ENCODE results near the gene ZSCAN21. TPM values are rescaled to one million over a fixed set of nuclear protein-coding genes. Genes with fewer than 3 reads are reported as not detected.

ZSCAN21 gene
- total RNA-seq, 1 donor from 2014 or later: 6.1 TPM

Other genes with a start within 250 kb of the ZSCAN21 start
- not detected in 2 replicates for gene CYP3A43, start 221.8 kb upstream of the ZSCAN21 start, total RNA-seq
- 0.23 and 0.46 TPM in 2 replicates for gene OR2AE1, start 172.7 kb upstream of the ZSCAN21 start, total RNA-seq
- 21.8 and 23.2 TPM in 2 replicates for gene TRIM4, start 130.2 kb upstream of the ZSCAN21 start, total RNA-seq
- 0.21 TPM in 1 of 2 replicates, not detected in the other for gene GJC3, start 120.2 kb upstream of the ZSCAN21 start, total RNA-seq
- not detected in 2 replicates for gene AZGP1, start 73.7 kb upstream of the ZSCAN21 start, total RNA-seq
- gene ZKSCAN1, start 34.2 kb upstream of the ZSCAN21 start, total RNA-seq: 59.0 and 63.5 TPM in 2 replicates
- 23.6 and 25.5 TPM in 2 replicates for gene ZNF3, start 31.9 kb downstream of the ZSCAN21 start, total RNA-seq
- gene COPS6, start 39.2 kb downstream of the ZSCAN21 start, total RNA-seq: 116 and 119 TPM in 2 replicates
- 383 and 389 TPM in 2 replicates for gene MCM7, start 51.6 kb downstream of the ZSCAN21 start, total RNA-seq
- gene AP4M1, start 51.9 kb downstream of the ZSCAN21 start, total RNA-seq: 12.2 and 16.4 TPM in 2 replicates
- gene TAF6, start 69.6 kb downstream of the ZSCAN21 start, total RNA-seq: 68.1 and 76.9 TPM in 2 replicates
- gene CNPY4, start 69.9 kb downstream of the ZSCAN21 start, total RNA-seq: 17.0 and 19.1 TPM in 2 replicates
- 2.8 and 2.9 TPM in 2 replicates for gene MBLAC1, start 77.2 kb downstream of the ZSCAN21 start, total RNA-seq
- gene LAMTOR4, start 99.1 kb downstream of the ZSCAN21 start, total RNA-seq: 125 and 130 TPM in 2 replicates
- gene TRAPPC14, start 108.9 kb downstream of the ZSCAN21 start, total RNA-seq: 31.2 and 33.2 TPM in 2 replicates
- 2.4 and 2.8 TPM in 2 replicates for gene GAL3ST4, start 118.8 kb downstream of the ZSCAN21 start, total RNA-seq
- 7.0 and 7.8 TPM in 2 replicates for gene GPC2, start 127.6 kb downstream of the ZSCAN21 start, total RNA-seq
- gene STAG3, start 128.1 kb downstream of the ZSCAN21 start, total RNA-seq: 20.6 and 22.3 TPM in 2 replicates
- 18.7 and 21.7 TPM in 2 replicates for gene PVRIG, start 170.2 kb downstream of the ZSCAN21 start, total RNA-seq

Data from activated T-helper 2 cell treated with anti-CD3 and anti-CD28 coated beads, Interferon-gamma antibody, Interleukin-2, Interleukin-4, amounts not matched to agents 10 μg/mL and 5 μg/mL and 100 μg/mL, durations not matched to agents 14 hours and 24 hours and 36 hours (primary cell).